Measurements from ENCODE around the gene SOX9.

- TF ChIP-seq EP300 (IDR thresholded peaks at IDR 0.05) (no peak), CTCF (IDR thresholded peaks at IDR 0.05) (no peak)
These were observed 21.8 kb downstream of the SOX9 start for GRCh38 chr17:72142614-72143013.
